Ureter (tissue), 1 donor: Measurements from ENCODE around the gene KLHL9. TPM values are rescaled to one million over a fixed set of nuclear protein-coding genes. Genes with fewer than 3 reads are reported as not detected.

Experiments used
- DNase-seq: peaks from one replicate; pipeline ENCODE4 v3.0.0-alpha.2; 2020; ENCODE audit warnings: low spot score
- total RNA-seq: library from RNA; stranded (reverse); gene quantifications from one replicate; pipeline ENCODE4 v1.2.4, GENCODE V29; 2023
- donor health status: DM: yes; HTN: yes; CAD: no.

The KLHL9 gene
- total RNA-seq, 1 donor from 2014 or later: 27.8 TPM

GRCh38 chr9:21317956-21318923, 17.0 kb downstream of the KLHL9 start:
- no peak for DNase-seq

DNA sequence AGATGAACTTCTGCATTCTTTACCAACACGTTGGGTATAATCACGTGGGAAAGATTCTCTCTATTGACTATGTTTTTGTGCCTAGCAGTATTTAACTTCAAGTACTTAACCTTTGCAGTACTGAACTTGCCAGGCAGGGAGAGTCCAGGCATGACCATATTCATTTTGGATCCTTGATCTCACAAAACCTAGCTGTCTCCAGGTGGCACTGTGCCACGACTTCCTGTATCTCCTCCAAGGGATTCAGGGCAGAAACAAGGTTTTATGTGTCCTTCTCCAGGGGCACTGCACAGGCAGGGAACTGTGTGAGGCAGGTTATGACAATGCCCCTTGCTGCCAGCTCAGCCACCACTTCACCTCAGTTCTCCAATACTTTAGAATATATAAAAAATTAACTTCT, 18.3 kb downstream of the KLHL9 start:
- DNase-seq: no peak

GRCh38 chr9:21316032-21316842, 19.0 kb downstream of the KLHL9 start:
- no peak for DNase-seq

- DNase-seq: no peak
Observed at GRCh38 chr9:21314152-21314551, 21.1 kb downstream of the KLHL9 start.

GRCh38 chr9:21311889-21312288, 23.3 kb downstream of the KLHL9 start:
- DNase-seq: no peak

GRCh38 chr9:21305213-21305612, 30.0 kb downstream of the KLHL9 start, which contains the start of gene IFNA5:
Gene IFNA5 (minus strand): TSS chr9:21305313. CDS start chr9:21305256, 57 bp downstream.
- DNase-seq: no peak

DNA sequence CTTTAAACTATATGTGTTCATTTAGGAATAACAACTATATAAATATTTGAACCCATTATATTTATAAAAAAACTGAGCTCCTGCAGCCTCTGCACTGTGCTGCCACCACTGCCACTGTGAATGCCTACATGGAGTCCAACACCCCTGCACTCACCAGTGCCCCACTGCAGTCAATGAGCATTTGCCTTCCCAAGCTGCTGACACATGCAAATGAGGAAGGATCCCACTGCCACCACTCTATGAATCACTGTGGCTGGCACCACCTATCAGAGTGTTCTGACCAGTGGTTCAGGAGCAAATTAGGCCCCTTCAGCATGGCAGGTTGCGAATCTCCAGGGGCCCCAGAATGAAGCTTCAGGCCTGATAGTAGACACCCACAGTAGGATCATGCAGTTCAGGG, 39.2 kb downstream of the KLHL9 start:
- no peak for DNase-seq

DNA sequence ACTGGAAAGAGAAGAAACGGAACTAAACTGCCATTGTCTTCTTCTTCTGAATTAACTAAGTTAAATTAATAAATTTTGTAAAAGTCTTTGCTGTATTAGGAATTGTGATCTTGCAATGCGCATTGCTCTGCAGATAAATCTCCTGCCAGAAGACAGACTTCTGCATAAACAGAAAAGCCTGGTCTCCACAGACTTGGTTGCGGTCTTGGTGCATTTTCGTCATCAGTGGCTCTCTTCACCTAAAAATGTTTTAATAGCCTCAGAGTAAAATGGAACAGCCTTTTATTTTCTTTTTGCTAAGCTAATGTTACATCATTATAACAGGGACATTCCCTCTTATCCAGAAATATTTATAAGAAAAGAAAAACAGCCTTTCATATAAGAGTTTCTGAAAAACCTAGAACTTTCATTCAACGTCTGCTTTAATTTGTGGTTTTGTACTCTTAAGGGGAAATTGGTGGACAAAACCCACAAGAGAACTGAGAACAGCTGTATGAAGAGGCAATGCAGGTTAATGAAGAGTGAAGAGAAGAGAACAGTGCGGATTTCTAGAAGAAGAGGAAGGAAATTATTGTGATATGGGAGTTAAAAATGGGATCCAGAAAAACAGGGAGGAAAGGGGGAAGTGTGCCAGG, 40.2 kb downstream of the KLHL9 start:
- no peak for DNase-seq

GRCh38 chr9:21294364-21294774, 40.8 kb downstream of the KLHL9 start:
- DNase-seq: no peak

DNA sequence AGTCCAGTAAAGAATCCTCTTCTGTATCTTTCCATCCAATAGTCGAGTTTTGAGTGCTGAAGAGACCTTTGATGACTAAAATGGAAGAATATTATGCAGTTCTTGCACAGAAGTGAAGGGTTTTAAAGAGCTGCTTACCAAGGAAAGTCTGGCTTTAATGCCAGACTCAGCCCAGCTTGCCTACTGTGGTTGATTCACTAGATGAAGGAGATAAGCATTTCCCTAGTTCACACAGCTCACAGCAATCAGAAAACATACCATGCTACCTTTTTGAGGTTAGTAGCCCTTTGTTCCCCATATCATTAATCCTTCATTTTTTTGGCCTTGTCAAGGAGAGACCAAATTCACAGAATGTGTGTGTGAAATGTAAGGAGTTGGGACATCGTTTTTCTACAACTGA, 45.4 kb downstream of the KLHL9 start:
- DNase-seq: no peak

- no peak for DNase-seq
Observed at GRCh38 chr9:21287280-21287679, 47.9 kb downstream of the KLHL9 start.

DNA sequence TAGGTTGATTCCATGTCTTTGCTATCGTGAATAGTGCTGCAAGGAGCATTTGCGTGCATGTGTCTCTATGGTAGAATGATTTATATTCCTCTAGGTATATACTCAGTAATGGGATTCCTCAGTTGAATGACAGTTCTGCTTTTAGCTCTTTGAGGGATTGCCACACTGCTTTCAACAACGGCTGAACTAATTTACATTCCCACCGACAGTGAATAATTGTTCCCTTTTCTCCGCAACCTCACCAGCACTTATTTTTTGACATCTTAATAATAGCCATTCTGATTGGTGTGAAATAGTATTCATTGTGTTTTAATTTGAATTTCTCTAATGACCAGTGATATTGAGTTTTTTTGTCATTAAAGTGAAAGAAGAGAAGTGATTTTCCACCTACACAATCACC, 48.5 kb downstream of the KLHL9 start:
- no peak for DNase-seq

GRCh38 chr9:21286099-21286498, 49.1 kb downstream of the KLHL9 start:
- DNase-seq: no peak

GRCh38 chr9:21281275-21281674, 53.9 kb downstream of the KLHL9 start:
- no peak for DNase-seq

Other genes with a start within 250 kb of the KLHL9 start
- not detected for gene IFNW1, start 193.6 kb downstream of the KLHL9 start, total RNA-seq
- not detected for gene IFNA21, start 168.7 kb downstream of the KLHL9 start, total RNA-seq
- not detected for gene IFNA4, start 147.8 kb downstream of the KLHL9 start, total RNA-seq
- not detected for gene IFNA7, start 133.2 kb downstream of the KLHL9 start, total RNA-seq
- not detected for gene IFNA10, start 128.3 kb downstream of the KLHL9 start, total RNA-seq
- gene IFNA16, start 118.1 kb downstream of the KLHL9 start, total RNA-seq: not detected
- not detected for gene IFNA17, start 107.2 kb downstream of the KLHL9 start, total RNA-seq
- gene IFNA14, start 95.4 kb downstream of the KLHL9 start, total RNA-seq: not detected
- gene IFNA5, start 30.1 kb downstream of the KLHL9 start, total RNA-seq: not detected
- gene IFNA6, start 15.5 kb upstream of the KLHL9 start, total RNA-seq: not detected
- not detected for gene IFNA13, start 32.7 kb upstream of the KLHL9 start, total RNA-seq
- not detected for gene IFNA2, start 50.0 kb upstream of the KLHL9 start, total RNA-seq
- gene IFNA8, start 73.7 kb upstream of the KLHL9 start, total RNA-seq: not detected
- gene IFNA1, start 105.0 kb upstream of the KLHL9 start, total RNA-seq: not detected
- gene IFNE, start 146.9 kb upstream of the KLHL9 start, total RNA-seq: 5.4 TPM